ENCODE data around the gene TENM4. TPM values are rescaled to one million over a fixed set of nuclear protein-coding genes. Genes with fewer than 3 reads are reported as not detected.

The TENM4 gene
- total and polyA plus RNA-seq, 11 donors, result 0.08 to 6.4 (median 1.0) TPM

GRCh38 chr11:78965432-78965831, 475.4 kb downstream of the TENM4 start:
- 88 to 90% (median 89%) methylated on average over 8 of the region's 8 CpGs for WGBS, 4 donors
- Histone ChIP-seq H3K4me3 (no peak overlapping the region), H3K27me3 (peaks cover 0 to 25% (median 7%) of the 10 kb centered on the region in 9 donors), H3K4me1 (peaks cover 0 to 10% (median 0%) of the 10 kb centered on the region in 12 donors), H3K36me3 (no peaks in the 10 kb centered on the region), H3K9me3 (no peaks in the 10 kb centered on the region), H3K27ac (no peak overlapping the region)
- DNase-seq, result no peak
- intact Hi-C loops (cut with DNase I), result loop anchor here in 1 of 10 donors (10.0 kb wide), 1 partner anchor 171 kb away; no protein-coding TSS in a partner anchor
- TF ChIP-seq POLR2A (IDR thresholded peaks at IDR 0.05) (no peak), CTCF (IDR thresholded peaks at IDR 0.05) (no peak)
- ATAC-seq, result no peak

DNA sequence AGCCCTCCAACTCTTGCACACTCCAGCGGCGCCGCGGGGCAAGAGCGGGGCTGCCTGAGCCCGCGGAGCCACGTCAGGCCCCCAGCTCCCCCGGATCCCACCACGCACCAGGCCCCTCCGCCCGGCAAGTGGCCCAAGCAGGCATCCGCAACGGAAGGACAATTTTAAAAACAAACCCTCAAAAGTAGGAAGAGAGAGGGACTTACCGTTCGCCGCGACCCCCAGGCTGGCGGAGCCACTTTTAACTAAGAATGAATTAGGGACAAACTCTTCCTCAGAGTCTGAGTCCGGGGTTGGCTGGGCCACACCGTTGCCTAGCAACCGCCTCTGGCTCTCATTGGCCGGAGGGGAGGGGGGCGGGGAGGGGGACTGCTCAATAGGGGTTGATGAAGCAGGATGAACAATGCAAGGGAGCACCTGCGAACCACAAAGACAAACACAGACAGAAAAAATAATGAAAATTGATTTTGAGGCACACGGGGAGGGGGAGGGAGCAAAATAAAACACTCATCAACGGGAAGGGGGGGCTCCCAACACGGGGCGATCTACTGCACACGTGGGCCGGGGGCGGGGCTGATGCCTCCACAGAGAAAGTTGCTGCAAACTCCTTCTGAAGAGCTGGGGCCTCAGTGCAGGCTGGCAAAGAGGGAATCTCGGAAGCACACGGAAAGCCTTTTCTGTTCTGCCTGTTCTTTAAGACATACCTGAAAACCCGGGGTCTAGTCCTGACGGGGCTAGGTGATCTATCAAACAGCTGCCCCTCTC, 478.7 kb downstream of the TENM4 start:
- TF ChIP-seq POLR2A (IDR thresholded peaks at IDR 0.05) (no peak), CTCF (IDR thresholded peaks at IDR 0.05) (no peak)
- peaks cover 0 to 29% (median 7%) of the 10 kb centered on the region in 9 donors for H3K27me3 ChIP-seq
- no peak overlapping the region for H3K27ac ChIP-seq
- ATAC-seq, result no peak
- WGBS, 4 donors, result 10 to 19% (median 14%) methylated on average over 25 to 36 of the region's 36 CpGs
- intact Hi-C loops (cut with DNase I), result loop anchor here in 7 of 10 donors (2.0 to 10.0 kb wide), 5 partner anchors 163 to 317 kb away; no protein-coding TSS in a partner anchor
- H3K36me3 ChIP-seq, result no peaks in the 10 kb centered on the region
- DNase-seq, result peak in 1 of 5 donors; percentile 17
- H3K4me1 ChIP-seq, result peaks cover 0 to 10% (median 0%) of the 10 kb centered on the region in 12 donors
- no peak overlapping the region for H3K4me3 ChIP-seq
- no peaks in the 10 kb centered on the region for H3K9me3 ChIP-seq

DNA sequence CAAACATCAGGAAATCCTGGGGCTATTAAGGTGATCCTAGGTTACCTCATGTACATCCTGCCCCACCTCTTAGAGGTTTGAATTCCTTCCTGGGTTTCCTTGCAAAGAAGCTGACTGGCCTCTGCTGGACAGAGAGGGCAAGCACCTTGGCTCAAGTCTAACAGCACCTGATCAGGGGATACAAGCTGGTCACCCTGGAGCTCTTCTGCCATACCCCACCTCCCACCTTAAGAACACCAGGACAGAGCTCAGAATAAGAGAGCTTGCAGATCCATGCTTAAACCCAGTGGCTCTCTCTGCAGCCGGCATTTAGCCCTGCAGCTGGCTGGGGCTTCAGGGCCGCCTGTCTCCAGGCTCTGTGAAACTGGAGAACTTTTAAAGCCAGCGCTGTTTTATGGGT, 479.6 kb downstream of the TENM4 start:
- Histone ChIP-seq H3K27ac (no peak overlapping the region), H3K36me3 (no peaks in the 10 kb centered on the region), H3K4me1 (peaks cover 0 to 10% (median under 1%) of the 10 kb centered on the region in 12 donors), H3K9me3 (no peaks in the 10 kb centered on the region), H3K27me3 (peaks cover 0 to 29% (median 7%) of the 10 kb centered on the region in 9 donors), H3K4me3 (no peak overlapping the region)
- TF ChIP-seq POLR2A (IDR thresholded peaks at IDR 0.05), result no peak
- TF ChIP-seq CTCF (IDR thresholded peaks at IDR 0.05), result peak in 10 of 12 donors; percentile 18 to 55 (median 43)
- 65 to 89% (median 70%) methylated on average over 3 of the region's 3 CpGs for WGBS, 4 donors
- ATAC-seq (peak in 3 of 4 donors; percentile 56 to 82 (median 68)), DNase-seq (peak in 1 of 5 donors; percentile 22)
- intact Hi-C loops (cut with DNase I), result loop anchor here in 7 of 10 donors (2.0 to 10.0 kb wide), 5 partner anchors 162 to 316 kb away; no protein-coding TSS in a partner anchor

DNA sequence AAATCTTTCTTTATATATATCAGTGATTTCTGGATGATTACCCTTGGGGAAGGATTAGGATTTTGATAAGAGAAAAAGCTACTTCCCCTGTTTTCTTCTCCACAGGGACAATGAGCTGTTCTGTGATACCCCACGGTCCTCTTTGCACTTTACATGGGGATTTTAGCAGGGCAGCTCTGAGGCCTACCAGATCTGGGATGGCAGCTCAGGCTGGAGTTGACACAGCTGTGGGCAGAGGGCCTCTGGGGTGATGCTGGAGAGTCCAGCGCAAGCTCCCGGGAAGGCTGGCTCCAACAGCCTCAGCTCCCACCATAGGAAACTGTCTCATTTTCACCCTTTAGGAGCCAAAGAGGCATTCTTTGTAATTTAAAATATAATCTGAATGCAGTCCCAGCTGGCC, 482.4 kb downstream of the TENM4 start:
- TF ChIP-seq CTCF (IDR thresholded peaks at IDR 0.05), result no peak
- no peak for TF ChIP-seq POLR2A (IDR thresholded peaks at IDR 0.05)
- Histone ChIP-seq H3K27ac (no peak overlapping the region), H3K36me3 (no peaks in the 10 kb centered on the region), H3K27me3 (peaks cover 0 to 27% (median 7%) of the 10 kb centered on the region in 9 donors), H3K9me3 (no peaks in the 10 kb centered on the region), H3K4me1 (peaks cover 0 to 22% (median 8%) of the 10 kb centered on the region in 12 donors), H3K4me3 (no peak overlapping the region)
- no peak for ATAC-seq
- 75 to 89% (median 81%) methylated on average over 3 of the region's 3 CpGs for WGBS, 4 donors
- intact Hi-C loops (cut with DNase I), result loop anchor here in 3 of 10 donors (5.0 to 10.0 kb wide), 3 partner anchors 156 to 314 kb away; no protein-coding TSS in a partner anchor
- no peak for DNase-seq

Measured in heart left ventricle (tissue), 16 donors.